Keratinocyte (primary cell): ENCODE data around the gene TMEM139. TPM values are rescaled to one million over a fixed set of nuclear protein-coding genes. Genes with fewer than 3 reads are reported as not detected.

Source experiments
- DNase-seq: peaks from one replicate; pipeline ENCODE4 v3.0.0-alpha.2; 2011; ENCODE audit warnings: low read depth, missing footprints, low spot score
- FAIRE-seq: peaks from 2 replicates; lab custom pipeline; 2011; peaks lifted over from hg19 to GRCh38; lab: Jason Lieb, UNC
- H2AFZ ChIP-seq: 2 replicates; pipeline ENCODE4 v1.6.0; 2012; ENCODE audit warnings: low read length, control low read depth, inconsistent platforms; ENCODE audit not compliant: control insufficient read depth
- H3K27ac ChIP-seq: 2 replicates; pipeline ENCODE4 v1.5.1; 2011; ENCODE audit warnings: low read length; ENCODE audit not compliant: control insufficient read depth, insufficient read depth
- H3K27me3 ChIP-seq: 3 replicates; pipeline ENCODE4 v1.6.0; 2011; ENCODE audit warnings: low read length; ENCODE audit not compliant: control insufficient read depth, insufficient read depth; ENCODE audit errors: extremely low read depth
- H3K36me3 ChIP-seq, 2 experiments: 2 replicates in 1 of 2; 3 replicates in 1 of 2; pipeline ENCODE4 v1.5.1; 2011; ENCODE audit warnings: low read length in 2 of 2, mild to moderate bottlenecking in 1 of 2; ENCODE audit not compliant: control insufficient read depth in 2 of 2, insufficient read depth in 2 of 2; ENCODE audit errors: extremely low read depth in 1 of 2
- H3K4me1 ChIP-seq: 3 replicates; pipeline ENCODE4 v1.5.1; 2011; ENCODE audit warnings: low read length; ENCODE audit not compliant: control insufficient read depth, insufficient read depth; ENCODE audit errors: extremely low read depth
- H3K4me2 ChIP-seq: 3 replicates; pipeline ENCODE4 v1.6.0; 2011; ENCODE audit warnings: low read depth, low read length; ENCODE audit not compliant: control insufficient read depth, insufficient read depth; ENCODE audit errors: extremely low read depth
- H3K4me3 ChIP-seq, 3 experiments: fragments of 200-600 bp in 1 of 3; sonication (generic) in 1 of 3; 2 replicates in 2 of 3; 3 replicates in 1 of 3; pipeline ENCODE4 v1.5.1; 2011 to 2016; ENCODE audit warnings: low read length in 3 of 3, mild to moderate bottlenecking in 3 of 3, control low read depth in 2 of 3, inconsistent platforms in 1 of 3, low read depth in 1 of 3, mixed read lengths in 1 of 3, mixed run types in 1 of 3, moderate library complexity in 1 of 3; ENCODE audit not compliant: control insufficient read depth in 2 of 3, insufficient read depth in 2 of 3; ENCODE audit errors: extremely low read depth in 1 of 3
- H3K79me2 ChIP-seq: 2 replicates; pipeline ENCODE4 v1.6.0; 2012; ENCODE audit warnings: low read length; ENCODE audit not compliant: control insufficient read depth, insufficient read depth
- H3K9ac ChIP-seq: 3 replicates; pipeline ENCODE4 v1.6.0; 2011; ENCODE audit warnings: low read length; ENCODE audit not compliant: control insufficient read depth, insufficient read depth; ENCODE audit errors: extremely low read depth
- H3K9me1 ChIP-seq: 3 replicates; pipeline ENCODE4 v1.6.0; 2011; ENCODE audit warnings: low read length; ENCODE audit not compliant: control insufficient read depth, insufficient read depth; ENCODE audit errors: extremely low read depth
- H3K9me3 ChIP-seq: 2 replicates; pipeline ENCODE4 v1.5.1; 2012; ENCODE audit warnings: low read depth, low read length; ENCODE audit not compliant: control insufficient read depth
- H4K20me1 ChIP-seq: 3 replicates; pipeline ENCODE4 v1.6.0; 2011; ENCODE audit warnings: low read length; ENCODE audit not compliant: control insufficient read depth, insufficient read depth; ENCODE audit errors: extremely low read depth
- EZH2 ChIP-seq: IDR thresholded peaks from one replicate; pipeline ENCODE4 v1.6.1; 2012; ENCODE audit warnings: inconsistent platforms, mild to moderate bottlenecking, low read length, moderate library complexity
- dilution Hi-C: fragments of 300-500 bp; cut with MboI; formaldehyde crosslinking; loops from one replicate; pipeline ENCODE4 v1.7.0; 2020; ENCODE audit warnings: low sequenced_read_pairs; ENCODE audit not compliant: extremely low pct_ligation_motif_present
- polyA plus RNA-seq, 5 experiments: library from polyadenylated mRNA; depleted of rRNA in 3 of 5; stranded (reverse) in 3 of 5; stranded (forward) in 1 of 5; unstranded in 1 of 5; fragments of >200 nt; gene quantifications; 1 replicate in 1 of 5; 2 replicates in 3 of 5; 3 replicates in 1 of 5; pipeline versions ENCODE4 v1.2.1 to v1.2.3, GENCODE V29; 2011 to 2012; ENCODE audit warnings: missing spikeins in 2 of 5, low read depth in 1 of 5, low replicate concordance in 1 of 5
- TF ChIP-seq, protein P1 (sequence below), 3 experiments: IDR thresholded peaks in 1 of 3; conservative IDR thresholded peaks in 1 of 3; optimal IDR thresholded peaks in 1 of 3; 2 replicates in 2 of 3; 3 replicates in 1 of 3; pipeline versions ENCODE3 to v1.5.1; 2011; ENCODE audit warnings: low read length in 3 of 3, mild to moderate bottlenecking in 3 of 3, moderate library complexity in 2 of 3, control low read depth in 1 of 3, inconsistent platforms in 1 of 3; ENCODE audit not compliant: insufficient read depth in 2 of 3; ENCODE audit errors: extremely low read depth in 1 of 3

The TMEM139 gene
- polyA plus RNA-seq, 1 donor (not counting 4 experiments of a cell fraction or from before 2014, with no cell fraction given): 22.3 TPM

GRCh38 chr7:143323653-143324052 lies 38.9 kb downstream of the TMEM139 start:
- H2AFZ ChIP-seq: no peak overlapping the region
- no peaks in the 10 kb centered on the region for H3K79me2 ChIP-seq
- H3K27me3 ChIP-seq: no peaks in the 10 kb centered on the region
- FAIRE-seq (no peak), DNase-seq (no peak)
- H3K27ac ChIP-seq: no peak overlapping the region
- H3K9ac ChIP-seq: no peak overlapping the region
- no peaks in the 10 kb centered on the region for H3K9me3 ChIP-seq
- no peaks in the 10 kb centered on the region for H4K20me1 ChIP-seq
- no peaks in the 10 kb centered on the region for H3K9me1 ChIP-seq
- no peak overlapping the region for H3K4me2 ChIP-seq
- H3K4me1 ChIP-seq: peaks cover 8% of the 10 kb centered on the region
- no peak overlapping the region for H3K4me3 ChIP-seq
- dilution Hi-C loops: no loop called here
- no peaks in the 10 kb centered on the region for H3K36me3 ChIP-seq
- TF ChIP-seq EZH2: no peak
- TF ChIP-seq, protein P1, sequence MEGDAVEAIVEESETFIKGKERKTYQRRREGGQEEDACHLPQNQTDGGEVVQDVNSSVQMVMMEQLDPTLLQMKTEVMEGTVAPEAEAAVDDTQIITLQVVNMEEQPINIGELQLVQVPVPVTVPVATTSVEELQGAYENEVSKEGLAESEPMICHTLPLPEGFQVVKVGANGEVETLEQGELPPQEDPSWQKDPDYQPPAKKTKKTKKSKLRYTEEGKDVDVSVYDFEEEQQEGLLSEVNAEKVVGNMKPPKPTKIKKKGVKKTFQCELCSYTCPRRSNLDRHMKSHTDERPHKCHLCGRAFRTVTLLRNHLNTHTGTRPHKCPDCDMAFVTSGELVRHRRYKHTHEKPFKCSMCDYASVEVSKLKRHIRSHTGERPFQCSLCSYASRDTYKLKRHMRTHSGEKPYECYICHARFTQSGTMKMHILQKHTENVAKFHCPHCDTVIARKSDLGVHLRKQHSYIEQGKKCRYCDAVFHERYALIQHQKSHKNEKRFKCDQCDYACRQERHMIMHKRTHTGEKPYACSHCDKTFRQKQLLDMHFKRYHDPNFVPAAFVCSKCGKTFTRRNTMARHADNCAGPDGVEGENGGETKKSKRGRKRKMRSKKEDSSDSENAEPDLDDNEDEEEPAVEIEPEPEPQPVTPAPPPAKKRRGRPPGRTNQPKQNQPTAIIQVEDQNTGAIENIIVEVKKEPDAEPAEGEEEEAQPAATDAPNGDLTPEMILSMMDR (optimal IDR thresholded peaks at IDR 0.05 in 1 of 3, IDR thresholded peaks at IDR 0.05 in 1 of 3, conservative IDR thresholded peaks at IDR 0.05 in 1 of 3; ENCODE audit: extremely low read depth in 1 of 3, insufficient read depth in 2 of 3, low read length in 3 of 3): no peak

GRCh38 chr7:143325240-143325639 lies 40.5 kb downstream of the TMEM139 start:
- no peak overlapping the region for H2AFZ ChIP-seq
- no peaks in the 10 kb centered on the region for H3K27me3 ChIP-seq
- no peak overlapping the region for H3K9ac ChIP-seq
- no peaks in the 10 kb centered on the region for H3K79me2 ChIP-seq
- no peaks in the 10 kb centered on the region for H3K9me1 ChIP-seq
- no peak for DNase-seq
- H3K9me3 ChIP-seq: no peaks in the 10 kb centered on the region
- H3K4me3 ChIP-seq: no peak overlapping the region
- TF ChIP-seq, protein P1 (optimal IDR thresholded peaks at IDR 0.05 in 1 of 3, IDR thresholded peaks at IDR 0.05 in 1 of 3, conservative IDR thresholded peaks at IDR 0.05 in 1 of 3; ENCODE audit: extremely low read depth in 1 of 3, insufficient read depth in 2 of 3, low read length in 3 of 3): no peak
- no peak for TF ChIP-seq EZH2
- dilution Hi-C loops: no loop called here
- H4K20me1 ChIP-seq: no peaks in the 10 kb centered on the region
- no peaks in the 10 kb centered on the region for H3K36me3 ChIP-seq
- no peak overlapping the region for H3K4me2 ChIP-seq
- no peak overlapping the region for H3K27ac ChIP-seq
- no peaks in the 10 kb centered on the region for H3K4me1 ChIP-seq
- no peak for FAIRE-seq
